NCI-H1417 treated with DMSO at 0.1 percent for 48 hours (cell line): ENCODE measurements around the gene SRXN1.
"Not testable (repeated sequence)": the region's sequence is repeated elsewhere in the genome, so short reads cannot be mapped to it uniquely, and the experiment has no call there.

Experiments
- DNase-seq: peaks from one replicate; lab custom pipeline; 2025; lab: John Stamatoyannopoulos, UW

The SRXN1 gene

DNA sequence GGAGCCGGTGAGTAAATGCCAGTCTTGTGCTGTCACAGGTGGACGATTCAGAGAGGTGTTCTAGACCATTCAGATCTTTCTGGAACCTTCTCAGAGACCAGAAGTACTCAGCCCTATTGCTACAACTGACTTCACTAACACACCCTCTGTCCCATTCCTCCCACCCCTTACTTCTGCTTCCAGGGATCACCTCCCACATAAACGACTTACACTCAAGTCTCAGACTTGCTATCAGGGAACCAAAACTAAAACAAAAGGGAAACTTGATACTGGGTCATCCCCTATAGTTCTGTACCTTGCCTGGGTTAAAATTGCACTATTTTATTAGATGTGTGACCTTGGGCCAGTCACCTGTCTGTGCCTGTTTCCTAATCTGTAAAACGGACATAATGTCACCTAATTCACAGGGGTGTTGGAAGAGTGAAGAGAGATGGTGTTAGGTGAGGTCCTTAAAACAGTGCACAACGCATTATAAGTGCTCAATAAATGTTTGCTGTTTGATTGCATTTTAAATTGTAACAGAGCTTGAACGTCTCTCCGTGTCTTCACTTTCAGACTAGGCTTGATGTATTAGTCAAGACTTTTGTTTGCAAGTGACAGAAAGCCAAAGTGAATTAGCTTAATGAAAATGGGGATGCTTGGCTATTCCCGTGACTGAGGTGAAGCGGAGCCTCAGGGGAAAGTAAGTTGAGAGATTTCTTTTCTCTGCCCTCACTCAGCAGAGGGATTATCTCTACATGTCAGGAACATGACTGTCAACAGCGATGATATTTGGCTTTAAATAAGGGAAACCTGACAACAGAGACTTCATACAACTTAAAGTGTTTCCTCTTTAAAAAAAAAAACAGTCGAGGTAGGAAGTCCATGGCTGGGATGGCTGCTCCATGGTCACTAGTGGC, 3.0 kb upstream of the SRXN1 start:
- DNase-seq = no peak

DNA sequence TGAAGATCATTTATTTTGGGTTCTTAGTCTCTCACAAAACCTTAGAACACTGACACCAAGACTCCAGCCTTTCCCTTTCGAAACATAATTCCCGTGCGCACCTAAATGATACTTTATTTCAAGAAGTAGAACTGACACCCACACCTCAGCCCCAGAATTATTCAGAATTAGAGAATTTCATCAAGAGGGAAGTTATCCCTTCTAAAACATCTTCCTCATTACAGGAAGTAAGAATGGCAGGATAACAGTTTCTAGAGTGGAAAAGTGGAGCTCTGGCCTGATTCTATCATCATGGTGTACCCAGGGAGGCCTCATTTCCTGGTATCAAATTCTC, 1.4 kb upstream of the SRXN1 start:
- DNase-seq = no peak

DNA sequence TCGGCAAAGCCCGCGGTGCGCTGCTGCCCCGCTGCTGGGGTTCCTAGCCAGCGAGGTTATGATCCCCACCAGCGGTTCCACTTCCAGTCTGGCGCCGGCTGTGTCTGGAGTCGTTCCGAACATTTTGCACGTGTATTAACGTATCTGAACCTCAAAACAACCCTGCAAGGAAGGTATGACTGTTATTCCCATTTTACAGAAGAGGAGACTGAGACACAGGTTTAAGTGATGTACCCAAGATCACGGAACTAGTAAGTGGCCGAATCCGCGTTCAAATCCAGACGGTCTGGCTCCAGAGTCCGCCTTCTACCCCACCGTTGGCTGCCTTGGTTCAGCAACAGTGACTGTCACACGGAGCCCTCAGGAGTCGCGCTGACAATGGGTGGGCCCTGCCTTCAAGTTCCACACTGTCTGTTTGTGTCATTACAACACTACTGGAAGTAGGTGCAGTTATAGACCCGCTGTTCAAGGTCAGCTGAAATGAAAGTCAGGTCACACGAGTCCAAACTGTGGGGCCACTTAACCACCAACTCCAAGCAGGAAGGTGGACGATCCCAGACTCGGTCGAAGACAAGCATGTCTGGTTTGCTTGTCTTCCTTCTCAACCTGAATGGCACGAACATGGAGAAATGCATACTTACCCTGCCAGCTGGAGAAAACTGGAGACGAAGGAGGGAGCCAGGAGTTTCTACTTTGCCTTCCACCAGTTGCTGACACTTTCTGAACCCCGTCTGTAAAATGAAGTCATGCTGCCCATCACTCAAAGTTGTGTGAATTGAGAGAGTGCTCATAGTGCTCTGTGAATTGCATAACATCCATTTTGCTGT, 803 bp upstream of the SRXN1 start:
- DNase-seq = no peak

DNA sequence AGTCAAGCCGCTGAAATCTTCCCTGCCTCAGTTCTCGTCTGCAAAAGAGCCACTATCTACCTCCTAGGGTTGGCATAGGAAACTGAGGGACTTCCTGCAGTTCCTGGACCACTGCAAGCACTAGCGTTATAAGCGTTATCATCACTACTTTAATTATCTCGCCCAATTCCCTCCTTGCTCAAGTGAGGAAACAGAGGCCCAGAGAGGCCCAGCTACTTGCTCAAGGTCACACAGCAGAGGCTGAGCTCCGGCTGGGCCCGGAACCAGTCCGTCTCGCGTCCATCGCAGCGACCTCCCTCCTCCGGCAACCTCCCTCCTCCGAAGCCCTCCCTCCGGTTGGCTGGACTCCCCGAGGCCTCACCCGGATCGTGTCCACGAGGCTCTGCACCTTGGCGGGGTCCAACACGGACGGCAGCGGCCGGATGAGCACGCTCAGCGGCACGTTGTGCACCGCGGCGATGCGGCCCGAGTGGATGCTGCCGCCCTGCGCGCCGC, 338 bp downstream of the SRXN1 start:
- no peak for DNase-seq

DNA sequence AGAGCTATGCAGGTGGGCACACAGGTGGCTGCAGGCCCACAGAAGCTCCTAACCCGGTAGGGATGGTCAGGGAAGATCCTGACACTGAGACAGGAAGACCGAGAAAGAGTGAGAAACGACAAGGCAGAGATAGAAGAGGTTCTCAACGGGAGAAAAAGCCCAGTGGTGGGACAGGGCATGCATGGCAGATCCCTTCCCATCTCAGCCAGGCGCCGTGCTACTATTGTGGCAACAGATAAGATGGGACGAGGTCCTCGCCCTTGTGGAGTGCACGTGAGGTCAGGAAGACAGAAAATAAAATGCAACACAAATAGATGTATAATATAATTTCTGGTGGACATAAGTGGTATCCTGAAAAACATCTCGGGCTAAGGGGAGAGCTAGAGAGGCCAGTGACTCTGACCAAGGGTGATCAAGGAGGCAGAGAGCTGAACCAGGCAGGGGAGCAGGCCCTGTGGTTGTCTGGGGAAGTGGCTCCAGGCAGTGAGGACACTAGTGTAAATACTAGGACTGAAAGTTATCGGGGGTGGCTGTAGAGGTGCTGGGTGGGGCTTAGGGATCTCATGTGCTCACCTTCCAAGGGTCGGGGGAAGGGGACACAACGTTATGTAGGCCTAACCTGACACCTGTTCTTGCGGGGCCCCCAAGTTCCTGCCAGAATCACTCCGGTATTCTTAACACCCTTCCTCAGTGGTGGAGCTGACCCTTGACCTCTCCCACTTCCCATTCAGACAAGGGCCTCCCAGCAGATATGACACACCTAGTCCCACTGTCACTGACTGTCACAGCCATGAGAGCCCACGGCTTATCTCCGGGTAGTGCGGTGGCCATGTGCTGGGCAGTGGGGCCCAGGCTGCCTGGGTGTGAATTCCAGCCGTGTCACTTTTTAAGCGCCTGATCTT, 1.0 kb downstream of the SRXN1 start:
- DNase-seq = no peak

DNA sequence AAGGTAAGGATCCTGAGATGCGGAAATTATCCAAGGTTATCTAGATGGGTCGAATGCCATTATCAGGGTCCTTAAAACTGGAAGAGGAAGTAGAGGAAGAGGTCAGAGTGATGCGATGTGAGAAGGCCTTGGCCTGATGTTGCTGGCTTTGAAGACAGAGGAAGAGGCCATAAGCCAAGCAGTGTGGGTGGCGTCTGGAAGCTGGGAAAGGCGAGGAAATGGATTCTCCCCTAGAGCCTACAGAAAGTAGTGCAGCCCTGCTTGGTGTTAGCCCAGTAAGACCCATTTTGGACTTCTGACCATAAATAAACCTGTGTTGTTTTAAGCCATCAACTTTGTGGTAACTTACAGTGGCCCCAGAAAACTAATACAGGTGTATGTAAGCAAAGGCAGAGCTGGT, 2.0 kb downstream of the SRXN1 start:
- DNase-seq = no peak

DNA sequence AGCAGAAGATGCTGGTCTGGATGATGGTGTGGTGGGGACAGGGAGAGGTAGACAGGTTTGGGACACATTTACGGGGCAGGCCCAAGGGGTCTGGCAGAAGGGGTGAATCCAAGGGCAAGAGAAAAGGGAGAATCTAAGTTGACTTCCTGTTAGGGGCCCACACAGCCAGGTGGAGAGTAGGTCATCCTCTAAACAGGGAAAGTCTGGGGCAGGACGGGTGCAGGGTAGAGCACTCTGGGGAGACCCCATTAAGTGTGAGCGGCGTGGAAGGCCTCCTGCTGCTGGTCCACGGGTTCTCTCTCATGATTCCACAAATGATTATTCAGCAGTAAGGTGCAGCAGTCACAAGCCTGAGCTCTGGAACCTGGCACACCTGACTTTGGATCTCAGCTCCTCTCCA, 2.7 kb downstream of the SRXN1 start:
- no peak for DNase-seq

DNA sequence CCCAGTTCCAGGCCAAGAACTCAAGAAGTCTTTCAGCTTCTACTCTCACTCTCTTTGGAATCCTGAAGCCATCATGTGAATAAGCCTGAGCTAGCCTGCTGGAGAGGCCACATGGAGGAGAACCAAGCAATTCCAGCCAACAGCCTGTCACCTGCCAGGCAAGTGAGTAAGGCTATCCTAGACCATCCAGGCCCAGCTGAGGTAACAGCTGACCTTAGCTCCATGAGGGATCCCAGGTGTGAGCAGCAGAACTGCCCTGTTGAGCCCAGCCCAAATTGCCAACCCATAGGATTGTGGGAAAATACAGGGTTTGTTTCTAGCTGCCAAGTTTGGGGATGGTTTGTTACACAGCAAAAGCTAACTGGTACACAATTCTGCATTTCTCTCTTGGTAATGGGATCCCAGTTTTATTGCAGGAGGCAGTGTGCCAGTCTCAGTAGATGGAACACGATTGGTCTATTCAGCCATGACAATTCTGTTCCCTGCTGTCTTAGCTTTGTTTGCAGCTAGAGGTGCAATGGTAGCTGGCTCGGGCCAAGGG, 5.5 kb downstream of the SRXN1 start:
- DNase-seq = no peak

DNA sequence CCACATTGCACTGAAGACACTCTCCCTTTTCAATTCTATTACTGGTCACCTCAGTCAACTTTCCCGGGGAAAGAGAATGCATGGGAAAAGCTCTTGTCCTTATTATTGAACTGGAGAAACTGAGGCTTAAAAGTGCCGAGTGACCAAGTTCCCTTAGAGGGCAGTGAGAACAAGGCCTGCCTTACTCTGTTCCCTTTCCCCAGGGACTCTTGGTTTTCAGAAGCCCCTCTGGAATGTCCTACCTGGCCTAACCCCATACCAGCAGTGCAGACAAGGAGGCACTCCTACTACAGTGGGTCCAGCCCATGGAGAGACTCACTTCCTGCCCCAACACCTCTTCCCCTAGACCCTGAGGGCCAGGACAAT, 6.1 kb downstream of the SRXN1 start:
- DNase-seq = no peak

DNA sequence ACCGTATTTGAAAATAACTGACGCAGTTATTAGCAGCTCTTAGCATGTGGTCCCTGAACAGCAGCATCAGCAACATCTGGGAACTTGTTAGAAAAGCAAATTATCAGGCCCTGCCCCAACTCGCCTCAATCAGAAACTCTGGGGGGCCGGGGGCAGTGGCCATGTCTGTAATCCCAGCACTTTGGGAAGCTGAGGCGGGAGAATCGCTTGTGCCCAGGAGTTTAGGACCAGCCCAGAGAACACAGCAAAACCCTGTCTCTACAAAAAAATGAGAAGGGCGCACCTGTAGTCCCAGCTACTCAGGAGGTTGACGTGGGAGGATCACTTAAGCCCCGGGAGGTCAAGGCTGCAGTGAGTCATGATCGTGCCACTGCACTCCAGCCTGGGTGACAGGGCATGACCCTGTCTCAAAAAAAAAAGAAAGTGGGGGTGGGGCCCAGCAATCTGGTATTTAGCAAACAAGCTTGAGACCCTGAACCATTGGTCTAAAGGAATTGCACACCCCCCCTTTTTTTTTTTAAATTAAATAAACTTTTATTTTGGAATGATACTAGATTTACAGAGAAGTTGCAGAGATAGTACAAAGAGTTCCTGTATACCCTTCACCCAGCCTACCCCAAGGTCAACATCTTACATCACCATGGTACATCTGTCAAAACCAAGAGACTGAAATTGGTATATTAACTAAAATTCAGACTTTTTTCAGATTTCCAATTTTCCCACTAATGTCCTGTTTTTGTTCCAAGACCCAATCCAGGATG, 6.7 kb downstream of the SRXN1 start:
- no peak for DNase-seq

DNA sequence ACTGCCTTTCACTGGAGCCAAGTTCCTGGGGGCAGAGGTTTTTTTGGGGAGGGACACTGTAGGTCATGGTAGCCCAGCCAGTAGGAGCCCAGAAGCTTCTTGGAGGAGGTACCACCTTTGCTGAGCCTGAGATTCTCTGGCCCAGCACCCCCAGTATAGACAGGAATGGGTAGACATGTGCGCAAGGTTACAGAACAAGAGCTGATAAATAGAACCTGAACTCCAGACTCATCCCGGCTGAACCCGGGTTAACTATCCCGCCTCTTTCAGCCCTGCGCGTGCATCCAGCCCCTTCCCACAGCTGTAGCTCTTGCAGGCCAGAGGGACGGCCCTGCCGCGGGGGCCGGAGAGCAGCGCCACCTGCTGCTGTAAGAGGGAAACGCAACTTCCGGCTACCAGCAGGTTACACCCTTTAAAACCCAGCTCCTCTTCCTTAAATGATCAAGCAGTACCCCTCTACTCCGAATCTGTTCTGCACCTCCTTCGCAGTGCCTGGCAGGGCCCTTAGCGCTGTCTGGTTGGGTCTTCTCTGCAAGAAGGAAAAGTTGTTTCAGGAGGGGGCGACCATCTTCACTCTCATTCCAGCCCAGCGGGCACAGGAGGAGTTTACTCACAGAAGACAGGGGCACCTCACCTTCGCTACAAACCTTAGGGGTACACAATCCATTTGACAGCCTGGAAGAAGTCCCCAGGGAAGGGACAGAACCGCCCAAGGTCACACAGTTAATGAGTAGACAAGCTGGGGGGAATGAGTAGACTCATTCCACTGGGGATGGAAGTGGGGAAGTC, 7.5 kb downstream of the SRXN1 start:
- peak; percentile 20 for DNase-seq

DNA sequence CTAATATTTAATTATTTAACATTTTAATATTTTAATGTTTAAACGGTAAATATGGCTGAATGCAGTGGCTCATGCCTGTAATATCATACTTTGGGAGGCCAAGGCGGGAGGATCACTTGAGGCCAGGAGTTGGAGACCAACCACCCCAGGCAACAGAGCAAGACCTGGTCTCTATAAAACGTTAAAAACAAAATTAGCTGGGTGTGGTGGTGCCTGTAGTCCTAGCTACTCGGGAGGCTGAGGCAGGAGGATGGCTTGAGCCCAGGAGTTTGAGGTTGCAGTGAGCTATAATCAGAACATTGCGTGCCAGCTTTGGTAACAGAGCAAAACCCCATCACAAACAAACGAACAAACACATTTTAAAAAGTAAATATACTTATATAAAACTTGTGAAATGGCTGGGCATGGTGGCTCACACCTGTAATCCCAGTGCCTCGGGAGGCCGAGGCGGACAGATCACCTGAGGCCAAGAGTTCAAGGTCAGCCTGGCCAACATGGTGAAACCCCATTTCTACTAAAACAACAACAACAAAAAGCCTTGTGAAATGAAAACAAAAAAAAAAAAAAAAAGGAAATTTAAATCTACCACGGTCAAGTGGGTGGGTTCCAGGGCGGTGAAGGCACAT, 8.2 kb downstream of the SRXN1 start:
- no peak for DNase-seq

DNA sequence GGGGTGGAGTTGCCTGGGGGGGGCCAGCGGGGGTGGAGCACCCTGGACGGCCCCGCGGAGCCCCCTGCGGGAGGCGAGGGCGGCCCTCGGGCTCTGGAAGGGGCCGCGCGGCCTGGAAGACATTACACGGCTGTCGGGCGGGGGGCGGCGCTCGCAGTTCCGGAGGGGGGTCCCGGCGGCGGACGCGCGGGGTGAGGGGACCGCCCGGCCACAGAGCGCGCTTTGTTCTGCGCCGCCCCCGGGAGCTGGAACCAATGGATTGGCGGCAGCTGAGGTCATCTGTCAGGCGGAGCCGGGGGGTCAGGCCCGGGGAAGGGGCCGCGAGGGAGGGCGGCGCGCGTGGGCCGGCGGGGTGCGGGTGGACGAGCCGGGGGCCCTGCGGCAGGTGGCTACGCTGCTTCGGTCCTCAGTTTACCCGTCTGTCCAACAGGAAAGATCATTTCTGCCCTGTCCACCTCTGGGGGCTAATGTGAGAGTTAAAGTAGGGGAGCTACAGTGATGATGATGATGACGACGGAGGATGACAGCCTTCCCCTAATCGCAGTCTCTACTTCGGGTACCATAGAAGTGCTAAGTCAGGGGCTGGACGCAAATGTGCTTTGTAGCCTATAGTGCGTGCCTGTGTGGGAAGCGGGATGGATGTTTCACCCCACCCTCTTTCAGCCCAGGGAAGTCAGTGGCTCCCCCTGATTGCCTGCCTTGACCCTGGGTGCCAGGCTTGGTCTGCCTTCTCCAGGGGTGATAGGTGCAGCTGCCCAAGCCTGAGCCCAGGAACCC, 10.4 kb downstream of the SRXN1 start:
- DNase-seq = no peak

DNA sequence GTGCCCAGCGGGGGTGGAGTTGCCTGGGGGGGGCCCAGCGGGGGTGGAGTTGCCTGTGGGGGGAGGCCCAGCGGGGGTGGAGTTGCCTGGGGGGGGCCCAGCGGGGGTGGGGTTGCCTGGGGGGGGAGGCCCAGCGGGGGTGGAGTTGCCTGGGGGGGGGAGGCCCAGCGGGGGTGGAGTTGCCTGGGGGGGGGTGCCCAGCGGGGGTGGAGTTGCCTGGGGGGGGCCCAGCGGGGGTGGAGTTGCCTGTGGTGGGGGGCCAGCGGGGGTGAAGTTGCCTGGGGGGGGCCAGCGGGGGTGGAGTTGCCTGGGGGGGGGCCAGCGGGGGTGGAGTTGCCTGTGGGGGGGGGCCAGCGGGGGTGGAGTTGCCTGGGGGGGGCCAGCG, 11.0 kb downstream of the SRXN1 start:
- DNase-seq = not testable (repeated sequence)

DNA sequence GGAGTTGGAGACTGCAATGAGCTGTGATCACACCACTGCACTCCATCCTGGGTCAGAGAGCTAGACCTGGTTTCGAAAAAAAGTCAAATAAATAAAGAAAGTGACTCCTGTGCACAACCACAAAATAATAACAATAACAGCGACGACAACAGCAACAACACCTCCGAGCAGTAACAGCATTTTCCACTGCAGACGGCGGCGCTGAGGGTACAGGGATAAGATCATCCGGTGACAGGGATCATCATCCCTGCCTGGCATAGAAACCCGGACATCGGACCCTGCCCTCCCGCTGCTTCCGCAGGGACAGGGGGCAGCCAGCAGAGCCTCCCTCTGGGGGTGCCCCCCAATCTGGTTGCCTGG, 11.5 kb downstream of the SRXN1 start:
- DNase-seq = no peak

DNA sequence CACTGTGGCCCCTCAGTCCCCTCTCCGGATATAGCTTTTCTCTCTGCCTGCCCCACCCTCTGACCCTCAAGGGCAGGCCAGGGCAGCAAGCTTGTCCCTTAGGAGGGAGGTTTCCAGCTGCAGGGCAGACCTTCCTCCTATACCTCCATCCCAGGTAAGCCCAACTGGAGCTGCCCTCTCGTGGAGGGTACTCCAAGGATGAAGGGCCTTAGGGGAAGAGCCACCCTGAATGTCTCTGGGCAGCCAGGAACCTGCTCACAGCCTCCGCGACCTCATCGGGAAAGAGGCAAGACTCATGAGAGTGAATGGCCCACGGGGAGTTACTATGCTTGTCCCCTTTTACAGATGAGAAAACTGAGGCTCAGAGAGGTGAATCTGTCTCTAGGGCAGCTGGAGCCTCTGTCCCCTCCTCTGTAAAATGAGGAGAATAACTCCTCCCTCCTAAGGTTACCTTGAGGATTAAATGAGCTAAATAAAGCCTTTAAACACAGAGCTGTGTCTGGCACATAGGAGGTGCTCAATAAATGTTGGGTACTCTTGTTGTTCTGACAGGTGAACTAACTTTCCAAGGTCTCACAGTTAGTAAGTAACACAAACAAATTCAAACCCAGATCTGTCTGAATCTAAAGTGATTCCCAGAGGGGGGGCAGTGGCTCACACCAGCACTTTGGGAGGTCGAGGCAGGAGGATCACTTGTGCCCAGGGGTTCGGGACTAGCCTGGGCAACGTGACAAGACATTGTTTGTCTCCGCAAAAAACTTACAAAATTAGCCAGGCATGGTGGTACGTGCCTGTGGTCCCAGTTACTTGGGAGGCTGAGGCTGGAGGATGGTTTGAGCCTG, 12.1 kb downstream of the SRXN1 start:
- DNase-seq = no peak

DNA sequence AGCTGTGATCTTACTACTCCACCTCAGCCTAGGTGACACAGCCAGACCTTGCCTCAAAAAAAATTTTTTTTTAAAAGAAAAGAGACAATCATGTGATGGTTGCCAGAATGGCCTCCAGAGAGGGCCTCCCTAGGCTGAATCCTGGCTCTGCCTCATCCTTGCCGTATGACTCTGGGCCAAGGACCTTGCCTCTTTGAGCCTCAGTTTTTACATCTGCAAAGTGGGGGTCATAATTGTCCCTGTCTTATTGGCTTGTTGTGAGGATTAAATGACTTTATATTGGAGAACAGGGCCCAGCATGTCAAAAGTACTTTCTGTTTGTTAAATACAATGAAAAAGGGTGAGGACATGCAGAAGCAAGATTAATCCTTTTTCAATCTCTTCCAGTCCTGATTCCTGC, 14.4 kb downstream of the SRXN1 start:
- DNase-seq = no peak

DNA sequence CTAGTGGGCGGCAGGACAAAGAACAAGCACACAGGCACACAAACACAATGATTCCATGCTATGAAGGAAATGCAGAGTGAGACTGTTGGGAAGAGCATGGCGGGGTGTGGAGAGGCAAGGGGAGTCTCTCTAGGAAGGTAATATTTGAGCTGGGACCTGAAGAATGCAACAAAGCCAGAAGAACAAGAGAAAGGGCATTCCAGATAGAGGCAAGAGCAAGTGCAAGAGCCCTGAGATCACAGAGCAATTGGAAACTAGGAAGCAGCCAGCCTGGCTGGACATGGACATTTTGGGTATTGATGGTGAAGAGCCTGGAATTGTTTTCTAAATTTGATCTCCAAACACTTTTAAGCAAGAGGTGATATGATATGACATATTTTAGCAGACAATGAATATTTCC, 15.4 kb downstream of the SRXN1 start:
- no peak for DNase-seq
